ENCODE data around the gene IRAK3. TPM values are rescaled to one million over a fixed set of nuclear protein-coding genes. Genes with fewer than 3 reads are reported as not detected.

IRAK3 gene
- total and polyA plus RNA-seq, 3 donors from 2014 or later, result 3.1 to 7.0 (median 6.1) TPM

DNA sequence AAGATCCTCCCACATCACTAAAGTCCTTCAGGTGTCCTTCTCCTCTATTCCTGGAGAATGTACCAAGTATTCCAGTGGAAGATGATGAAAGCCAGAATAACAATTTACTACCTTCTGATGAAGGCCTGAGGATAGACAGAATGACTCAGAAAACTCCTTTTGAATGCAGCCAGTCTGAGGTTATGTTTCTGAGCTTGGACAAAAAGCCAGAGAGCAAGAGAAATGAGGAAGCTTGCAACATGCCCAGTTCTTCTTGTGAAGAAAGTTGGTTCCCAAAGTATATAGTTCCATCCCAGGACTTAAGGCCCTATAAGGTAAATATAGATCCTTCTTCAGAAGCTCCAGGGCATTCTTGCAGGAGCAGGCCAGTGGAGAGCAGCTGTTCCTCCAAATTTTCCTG lies 58.7 kb downstream of the IRAK3 start:
- Histone ChIP-seq H3K4me3 (no peak overlapping the region), H3K27ac (no peak overlapping the region), H3K9me3 (no peaks in the 10 kb centered on the region), H3K36me3 (ENCODE audit: low read depth, missing control alignments) (no peaks in the 10 kb centered on the region), H3K27me3 (no peaks in the 10 kb centered on the region), H3K4me1 (no peaks in the 10 kb centered on the region)
- no peak for DNase-seq
- intact Hi-C loops (cut with DNase I; ENCODE audit: low total_unique reads), result no loop called here
- TF ChIP-seq CTCF (IDR thresholded peaks at IDR 0.05) (no peak), POLR2A (IDR thresholded peaks at IDR 0.05) (no peak)

- Histone ChIP-seq H3K36me3 (ENCODE audit: low read depth, missing control alignments) (no peaks in the 10 kb centered on the region), H3K4me1 (no peaks in the 10 kb centered on the region), H3K4me3 (no peak overlapping the region), H3K27me3 (no peaks in the 10 kb centered on the region), H3K9me3 (no peaks in the 10 kb centered on the region), H3K27ac (no peak overlapping the region)
- TF ChIP-seq CTCF (IDR thresholded peaks at IDR 0.05) (no peak), POLR2A (IDR thresholded peaks at IDR 0.05) (no peak)
- no peak for DNase-seq
- intact Hi-C loops (cut with DNase I; ENCODE audit: low total_unique reads), result no loop called here
- 85 to 87% methylated on average over 3 of the region's 3 CpGs for WGBS, 2 donors
Measured at GRCh38 chr12:66251049-66251448, 62.0 kb downstream of the IRAK3 start.

GRCh38 chr12:66252771-66253170 lies 63.8 kb downstream of the IRAK3 start:
- Histone ChIP-seq H3K36me3 (ENCODE audit: low read depth, missing control alignments) (no peaks in the 10 kb centered on the region), H3K4me1 (no peaks in the 10 kb centered on the region), H3K9me3 (no peaks in the 10 kb centered on the region), H3K27ac (no peak overlapping the region), H3K4me3 (no peak overlapping the region), H3K27me3 (no peaks in the 10 kb centered on the region)
- WGBS, 2 donors, result 90 to 96% methylated on average over 2 of the region's 2 CpGs
- TF ChIP-seq POLR2A (IDR thresholded peaks at IDR 0.05) (no peak), CTCF (IDR thresholded peaks at IDR 0.05) (no peak)
- intact Hi-C loops (cut with DNase I; ENCODE audit: low total_unique reads), result no loop called here
- DNase-seq, result no peak

GRCh38 chr12:66255737-66256136 lies 66.7 kb downstream of the IRAK3 start:
- H3K27me3 ChIP-seq, result no peaks in the 10 kb centered on the region
- H3K9me3 ChIP-seq, result no peaks in the 10 kb centered on the region
- DNase-seq, result no peak
- no peak overlapping the region for H3K4me3 ChIP-seq
- intact Hi-C loops (cut with DNase I; ENCODE audit: low total_unique reads), result no loop called here
- H3K4me1 ChIP-seq, result no peaks in the 10 kb centered on the region
- H3K27ac ChIP-seq, result no peak overlapping the region
- no peaks in the 10 kb centered on the region for H3K36me3 ChIP-seq (ENCODE audit: low read depth, missing control alignments)
- TF ChIP-seq POLR2A (IDR thresholded peaks at IDR 0.05), result no peak
- TF ChIP-seq CTCF (IDR thresholded peaks at IDR 0.05), result no peak

GRCh38 chr12:66258011-66258410 lies 69.0 kb downstream of the IRAK3 start:
- Histone ChIP-seq H3K27me3 (no peaks in the 10 kb centered on the region), H3K4me1 (no peaks in the 10 kb centered on the region), H3K27ac (no peak overlapping the region), H3K36me3 (ENCODE audit: low read depth, missing control alignments) (no peaks in the 10 kb centered on the region), H3K4me3 (no peak overlapping the region), H3K9me3 (no peaks in the 10 kb centered on the region)
- DNase-seq, result no peak
- WGBS, 2 donors, result 77 to 83% methylated on average over 3 of the region's 3 CpGs
- TF ChIP-seq CTCF (IDR thresholded peaks at IDR 0.05), result no peak
- no peak for TF ChIP-seq POLR2A (IDR thresholded peaks at IDR 0.05)
- intact Hi-C loops (cut with DNase I; ENCODE audit: low total_unique reads), result no loop called here

All from testis (tissue), 3 donors.